ENCODE results near the gene MTRR. TPM values are rescaled to one million over a fixed set of nuclear protein-coding genes. Genes with fewer than 3 reads are reported as not detected.
A peak's percentile ranks its signal among the peaks of the same experiment; 100 is the strongest.
"Not testable (repeated sequence)": the region's sequence is repeated elsewhere in the genome, so short reads cannot be mapped to it uniquely, and the experiment has no call there.

MTRR gene
- total RNA-seq, 1 donor from 2014 or later = 24.6 TPM

- ATAC-seq = no peak
These were observed 33.3 kb downstream of the MTRR start for GRCh38 chr5:7902201-7902600.

GRCh38 chr5:7902666-7903625, 34.0 kb downstream of the MTRR start:
- no peak for ATAC-seq

GRCh38 chr5:7904170-7904569, 35.2 kb downstream of the MTRR start:
- peak; percentile 38 for ATAC-seq

- no peak for ATAC-seq
These were observed 38.7 kb downstream of the MTRR start for GRCh38 chr5:7907612-7908011.

GRCh38 chr5:7908317-7908716, 39.4 kb downstream of the MTRR start:
- no peak for ATAC-seq

GRCh38 chr5:7910738-7911428, 41.9 kb downstream of the MTRR start:
- no peak for ATAC-seq

GRCh38 chr5:7911429-7911771, 42.5 kb downstream of the MTRR start:
- not testable (repeated sequence) for ATAC-seq

GRCh38 chr5:7916171-7916804, 47.3 kb downstream of the MTRR start:
- ATAC-seq = no peak

- ATAC-seq = no peak
These were observed 48.5 kb downstream of the MTRR start for GRCh38 chr5:7917130-7918123.

- ATAC-seq = no peak
These were observed 57.2 kb downstream of the MTRR start for GRCh38 chr5:7925961-7926695.

GRCh38 chr5:7926720-7927119, 57.8 kb downstream of the MTRR start:
- no peak for ATAC-seq

GRCh38 chr5:7927466-7928375, 58.8 kb downstream of the MTRR start:
- ATAC-seq = peak; percentile 80

- ATAC-seq = no peak
These were observed 61.1 kb downstream of the MTRR start for GRCh38 chr5:7930011-7930410.

- no peak for ATAC-seq
These were observed 72.7 kb downstream of the MTRR start for GRCh38 chr5:7941692-7942091.

- ATAC-seq = no peak
These were observed 78.4 kb downstream of the MTRR start for GRCh38 chr5:7947301-7947700.

Other genes starting within 250 kb of the MTRR start
- gene CFAP90, start 18.0 kb upstream of the MTRR start, total RNA-seq = not detected
- 5.5 TPM for gene FASTKD3, start 117 bp upstream of the MTRR start, total RNA-seq

Data from esophagus mucosa (tissue), 1 donor.